Body of pancreas (tissue), 4 donors: ENCODE data around the gene AMMECR1.

Experiments used
- CTCF ChIP-seq, 7 experiments: fragments of 450-650 bp in 4 of 7; fragments of 200-600 bp in 3 of 7; sonication (generic) in 3 of 7; IDR thresholded peaks; one replicate each; pipeline ENCODE4 v1.5.1; 2016 to 2019; ENCODE audit warnings: antibody characterized with exemption in 7 of 7
- POLR2A ChIP-seq, 3 donors: fragments of 450-650 bp; IDR thresholded peaks; one replicate each; pipeline ENCODE4 v1.6.1; 2016; ENCODE audit warnings: antibody characterized with exemption in 3 of 3, mild to moderate bottlenecking in 2 of 3

DNA sequence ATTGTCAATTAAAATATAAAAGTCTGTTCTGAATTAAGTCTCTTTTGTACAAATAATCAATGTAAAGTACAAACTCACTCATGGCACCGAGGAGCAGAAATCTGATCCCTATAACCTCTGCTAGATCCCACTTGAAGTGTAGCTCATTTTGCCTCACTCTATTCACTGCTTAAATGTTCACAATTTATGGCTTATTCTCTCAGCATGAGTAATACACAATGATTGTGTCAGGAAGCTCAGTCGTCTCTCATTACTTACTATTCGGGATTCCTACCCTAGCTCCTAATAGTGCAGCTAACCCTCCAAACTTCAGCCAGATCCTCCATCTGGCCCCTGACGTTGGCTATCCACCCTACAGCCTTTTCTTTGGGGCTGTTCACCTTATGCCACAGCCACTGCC is 4.7 kb upstream of the AMMECR1 start:
- TF ChIP-seq CTCF (IDR thresholded peaks at IDR 0.05) (no peak), POLR2A (IDR thresholded peaks at IDR 0.05) (no peak)
